GM23338 (cell line): Measurements from ENCODE around the gene ATXN7L3. TPM values are rescaled to one million over a fixed set of nuclear protein-coding genes. Genes with fewer than 3 reads are reported as not detected.

Experiments used
- ATAC-seq: fragments of 200-7000 bp; cut with Tn5 transposase; 3 replicates; pipeline ENCODE4 v1.9.1; 2020
- DNase-seq: peaks from one replicate; pipeline ENCODE4 v3.0.0-alpha.2; 2015; ENCODE audit warnings: low spot score
- H2AFZ ChIP-seq: fragments of 200-600 bp; sonication (generic); 2 replicates; pipeline ENCODE4 v1.8.0; 2016; ENCODE audit warnings: antibody characterized with exemption, mild to moderate bottlenecking, moderate library complexity
- H3F3A ChIP-seq: fragments of 200-600 bp; sonication (generic); replicated peaks from 2 replicates; pipeline ENCODE4 v1.8.0; 2017; ENCODE audit warnings: antibody characterized with exemption, mixed run types, low read depth
- H3K27ac ChIP-seq: fragments of 200-600 bp; sonication (generic); 2 replicates; pipeline ENCODE4 v1.6.1; 2016; ENCODE audit warnings: low read depth
- H3K27me3 ChIP-seq: fragments of 200-600 bp; sonication (generic); 2 replicates; pipeline ENCODE4 v1.8.0; 2016; ENCODE audit warnings: mild to moderate bottlenecking, mixed run types, moderate library complexity; ENCODE audit not compliant: insufficient read depth
- H3K36me3 ChIP-seq: fragments of 200-600 bp; sonication (generic); 2 replicates; pipeline ENCODE4 v1.8.0; 2016; ENCODE audit warnings: mild to moderate bottlenecking; ENCODE audit not compliant: insufficient read depth
- H3K4me1 ChIP-seq: fragments of 200-600 bp; sonication (generic); 2 replicates; pipeline ENCODE4 v1.8.0; 2016; ENCODE audit warnings: mild to moderate bottlenecking, moderate library complexity; ENCODE audit not compliant: insufficient read depth
- H3K4me2 ChIP-seq: fragments of 200-600 bp; sonication (generic); 2 replicates; pipeline ENCODE4 v1.7.1; 2017; ENCODE audit warnings: mixed run types
- H3K4me3 ChIP-seq: fragments of 200-600 bp; sonication (generic); 2 replicates; pipeline ENCODE4 v1.6.1; 2016; ENCODE audit warnings: mixed run types
- H3K79me2 ChIP-seq: fragments of 200-600 bp; sonication (generic); replicated peaks from 2 replicates; pipeline ENCODE4 v1.8.0; 2017; ENCODE audit warnings: mild to moderate bottlenecking; ENCODE audit not compliant: insufficient read depth
- H3K9me2 ChIP-seq: fragments of 200-600 bp; sonication (generic); 2 replicates; pipeline ENCODE4 v1.8.0; 2017; ENCODE audit not compliant: insufficient read depth
- H4K20me1 ChIP-seq: fragments of 200-600 bp; sonication (generic); replicated peaks from 2 replicates; pipeline ENCODE4 v1.8.0; 2017; ENCODE audit warnings: mild to moderate bottlenecking; ENCODE audit not compliant: insufficient read depth
- H3K27ac Mint-ChIP-seq: 2 replicates; pipeline ENCODE4 v1.8.0; 2020; ENCODE audit warnings: inconsistent platforms, mild to moderate bottlenecking, moderate library complexity, mixed read lengths
- H3K27me3 Mint-ChIP-seq: 3 replicates; pipeline ENCODE4 v1.8.0; 2022; ENCODE audit warnings: low read depth, mild to moderate bottlenecking, moderate library complexity, mixed read lengths, inconsistent platforms; ENCODE audit not compliant: insufficient read depth, poor library complexity
- H3K36me3 Mint-ChIP-seq: 3 replicates; pipeline ENCODE4 v1.8.0; 2021; ENCODE audit warnings: low read depth, mild to moderate bottlenecking, inconsistent platforms, moderate library complexity, mixed read lengths
- H3K4me1 Mint-ChIP-seq: 3 replicates; pipeline ENCODE4 v1.8.0; 2020; ENCODE audit warnings: mild to moderate bottlenecking, inconsistent platforms, mixed read lengths
- H3K4me3 Mint-ChIP-seq: 3 replicates; pipeline ENCODE4 v1.8.0; 2021; ENCODE audit warnings: moderate library complexity, mild to moderate bottlenecking, inconsistent platforms, mixed read lengths
- H3K9me3 Mint-ChIP-seq: 3 replicates; pipeline ENCODE4 v1.8.0; 2020; ENCODE audit warnings: moderate library complexity, mild to moderate bottlenecking, inconsistent platforms, mixed read lengths
- CREB1 ChIP-seq: fragments of 250-450 bp; sonication (Bioruptor Pico); IDR thresholded peaks from 2 replicates; pipeline ENCODE4 v1.5.0; 2020; ENCODE audit warnings: low read depth, mild to moderate bottlenecking, moderate library complexity
- EZH2 ChIP-seq: fragments of 200-600 bp; sonication (generic); IDR thresholded peaks from one replicate; pipeline ENCODE4 v1.8.0; 2017; ENCODE audit warnings: antibody characterized with exemption, mild to moderate bottlenecking, low read depth; ENCODE audit not compliant: unreplicated experiment
- EZH2phosphoT487 ChIP-seq: fragments of 200-600 bp; sonication (generic); IDR thresholded peaks from one replicate; pipeline ENCODE4 v1.8.1; 2018; ENCODE audit warnings: antibody characterized with exemption; ENCODE audit not compliant: unreplicated experiment
- JUNB ChIP-seq: IDR thresholded peaks from one replicate; pipeline ENCODE4 v1.6.1; 2016; ENCODE audit warnings: antibody characterized with exemption; ENCODE audit not compliant: unreplicated experiment
- NANOG ChIP-seq: IDR thresholded peaks from 2 replicates; pipeline ENCODE4 v1.6.1; 2016; ENCODE audit warnings: antibody characterized with exemption, borderline replicate concordance
- ZNF114 ChIP-seq: fragments of 250-450 bp; sonication (Bioruptor Pico); IDR thresholded peaks from 2 replicates; pipeline ENCODE4 v1.5.0; 2020; ENCODE audit warnings: mild to moderate bottlenecking, moderate library complexity
- ZNF331 ChIP-seq: fragments of 250-450 bp; sonication (Bioruptor Pico); IDR thresholded peaks from 2 replicates; pipeline ENCODE4 v1.5.0; 2020; ENCODE audit warnings: low read depth, mild to moderate bottlenecking, moderate library complexity
- polyA plus RNA-seq: library from polyadenylated mRNA; unstranded; fragments of >200 nt; fragmentation: Nextera tagmentation; extraction: Ambion mirVana; gene quantifications from 2 replicates; pipeline ENCODE4 v1.2.1, GENCODE V29; 2016
- total RNA-seq: library from RNA; depleted of rRNA; stranded (reverse); fragments of >200 nt; shearing (Covaris generic); gene quantifications from 2 replicates; pipeline ENCODE4 v1.2.3, GENCODE V29; 2014
- TF ChIP-seq, protein P1 (sequence below): fragments of 250-450 bp; sonication (Bioruptor Pico); IDR thresholded peaks from 2 replicates; pipeline ENCODE4 v1.5.0; 2020; ENCODE audit warnings: mild to moderate bottlenecking, moderate library complexity
- TF ChIP-seq, protein P2 (sequence below), 2 experiments: fragments of 200-600 bp in 1 of 2; sonication (generic) in 1 of 2; conservative IDR thresholded peaks; 2 replicates each; pipeline versions ENCODE4 v1.5.1 to v1.6.1; 2016 to 2017; ENCODE audit warnings: antibody characterized with exemption in 2 of 2, low read depth in 2 of 2, mild to moderate bottlenecking in 2 of 2, moderate library complexity in 1 of 2

Gene ATXN7L3
- total and polyA plus RNA-seq, 2 experiments from 2014 or later: 20.6 to 95.0 TPM

DNA sequence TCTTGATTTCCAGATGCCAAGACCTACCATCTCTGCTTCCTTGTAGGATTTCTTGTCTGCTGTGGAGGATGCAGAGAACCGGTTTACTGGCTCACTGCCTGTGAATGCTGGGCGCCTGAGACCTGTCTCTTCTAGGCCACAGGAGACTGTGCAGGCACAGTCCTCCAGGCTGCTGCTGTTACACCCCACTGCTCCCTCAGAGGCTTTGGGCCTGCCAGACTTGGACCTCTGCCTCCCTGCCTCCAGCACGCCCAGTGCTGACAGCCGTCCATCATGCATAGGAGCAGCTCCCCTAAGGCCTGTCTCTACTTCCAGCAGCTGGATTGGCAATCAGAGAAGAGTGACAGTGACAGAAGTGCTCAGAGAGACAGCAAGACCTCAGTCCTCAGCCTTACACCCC is 51.9 kb downstream of the ATXN7L3 start:
- Mint-ChIP-seq H3K4me3 (no peak overlapping the region), H3K4me1 (no peaks in the 10 kb centered on the region; the same call in 2 of the 3 replicates), H3K36me3 (peaks cover 62% of the 10 kb centered on the region), H3K27ac (no peak overlapping the region), H3K27me3 (peaks cover 2% of the 10 kb centered on the region), H3K9me3 (no peaks in the 10 kb centered on the region)
- ATAC-seq: no peak
- no peak for DNase-seq
- H3K4me3 ChIP-seq: no peak overlapping the region
- H2AFZ ChIP-seq: no peak overlapping the region
- H3K79me2 ChIP-seq: peaks cover 52% of the 10 kb centered on the region
- no peaks in the 10 kb centered on the region for H3K27me3 ChIP-seq
- H3K9me2 ChIP-seq: no peaks in the 10 kb centered on the region
- H4K20me1 ChIP-seq: peaks cover 14% of the 10 kb centered on the region
- TF ChIP-seq NANOG: no peak
- TF ChIP-seq CREB1: no peak
- no peak for TF ChIP-seq ZNF331
- TF ChIP-seq EZH2: no peak
- TF ChIP-seq ZNF114 (CRISPR knock-in tag): no peak
- no peak for TF ChIP-seq EZH2phosphoT487
- TF ChIP-seq, protein P1, sequence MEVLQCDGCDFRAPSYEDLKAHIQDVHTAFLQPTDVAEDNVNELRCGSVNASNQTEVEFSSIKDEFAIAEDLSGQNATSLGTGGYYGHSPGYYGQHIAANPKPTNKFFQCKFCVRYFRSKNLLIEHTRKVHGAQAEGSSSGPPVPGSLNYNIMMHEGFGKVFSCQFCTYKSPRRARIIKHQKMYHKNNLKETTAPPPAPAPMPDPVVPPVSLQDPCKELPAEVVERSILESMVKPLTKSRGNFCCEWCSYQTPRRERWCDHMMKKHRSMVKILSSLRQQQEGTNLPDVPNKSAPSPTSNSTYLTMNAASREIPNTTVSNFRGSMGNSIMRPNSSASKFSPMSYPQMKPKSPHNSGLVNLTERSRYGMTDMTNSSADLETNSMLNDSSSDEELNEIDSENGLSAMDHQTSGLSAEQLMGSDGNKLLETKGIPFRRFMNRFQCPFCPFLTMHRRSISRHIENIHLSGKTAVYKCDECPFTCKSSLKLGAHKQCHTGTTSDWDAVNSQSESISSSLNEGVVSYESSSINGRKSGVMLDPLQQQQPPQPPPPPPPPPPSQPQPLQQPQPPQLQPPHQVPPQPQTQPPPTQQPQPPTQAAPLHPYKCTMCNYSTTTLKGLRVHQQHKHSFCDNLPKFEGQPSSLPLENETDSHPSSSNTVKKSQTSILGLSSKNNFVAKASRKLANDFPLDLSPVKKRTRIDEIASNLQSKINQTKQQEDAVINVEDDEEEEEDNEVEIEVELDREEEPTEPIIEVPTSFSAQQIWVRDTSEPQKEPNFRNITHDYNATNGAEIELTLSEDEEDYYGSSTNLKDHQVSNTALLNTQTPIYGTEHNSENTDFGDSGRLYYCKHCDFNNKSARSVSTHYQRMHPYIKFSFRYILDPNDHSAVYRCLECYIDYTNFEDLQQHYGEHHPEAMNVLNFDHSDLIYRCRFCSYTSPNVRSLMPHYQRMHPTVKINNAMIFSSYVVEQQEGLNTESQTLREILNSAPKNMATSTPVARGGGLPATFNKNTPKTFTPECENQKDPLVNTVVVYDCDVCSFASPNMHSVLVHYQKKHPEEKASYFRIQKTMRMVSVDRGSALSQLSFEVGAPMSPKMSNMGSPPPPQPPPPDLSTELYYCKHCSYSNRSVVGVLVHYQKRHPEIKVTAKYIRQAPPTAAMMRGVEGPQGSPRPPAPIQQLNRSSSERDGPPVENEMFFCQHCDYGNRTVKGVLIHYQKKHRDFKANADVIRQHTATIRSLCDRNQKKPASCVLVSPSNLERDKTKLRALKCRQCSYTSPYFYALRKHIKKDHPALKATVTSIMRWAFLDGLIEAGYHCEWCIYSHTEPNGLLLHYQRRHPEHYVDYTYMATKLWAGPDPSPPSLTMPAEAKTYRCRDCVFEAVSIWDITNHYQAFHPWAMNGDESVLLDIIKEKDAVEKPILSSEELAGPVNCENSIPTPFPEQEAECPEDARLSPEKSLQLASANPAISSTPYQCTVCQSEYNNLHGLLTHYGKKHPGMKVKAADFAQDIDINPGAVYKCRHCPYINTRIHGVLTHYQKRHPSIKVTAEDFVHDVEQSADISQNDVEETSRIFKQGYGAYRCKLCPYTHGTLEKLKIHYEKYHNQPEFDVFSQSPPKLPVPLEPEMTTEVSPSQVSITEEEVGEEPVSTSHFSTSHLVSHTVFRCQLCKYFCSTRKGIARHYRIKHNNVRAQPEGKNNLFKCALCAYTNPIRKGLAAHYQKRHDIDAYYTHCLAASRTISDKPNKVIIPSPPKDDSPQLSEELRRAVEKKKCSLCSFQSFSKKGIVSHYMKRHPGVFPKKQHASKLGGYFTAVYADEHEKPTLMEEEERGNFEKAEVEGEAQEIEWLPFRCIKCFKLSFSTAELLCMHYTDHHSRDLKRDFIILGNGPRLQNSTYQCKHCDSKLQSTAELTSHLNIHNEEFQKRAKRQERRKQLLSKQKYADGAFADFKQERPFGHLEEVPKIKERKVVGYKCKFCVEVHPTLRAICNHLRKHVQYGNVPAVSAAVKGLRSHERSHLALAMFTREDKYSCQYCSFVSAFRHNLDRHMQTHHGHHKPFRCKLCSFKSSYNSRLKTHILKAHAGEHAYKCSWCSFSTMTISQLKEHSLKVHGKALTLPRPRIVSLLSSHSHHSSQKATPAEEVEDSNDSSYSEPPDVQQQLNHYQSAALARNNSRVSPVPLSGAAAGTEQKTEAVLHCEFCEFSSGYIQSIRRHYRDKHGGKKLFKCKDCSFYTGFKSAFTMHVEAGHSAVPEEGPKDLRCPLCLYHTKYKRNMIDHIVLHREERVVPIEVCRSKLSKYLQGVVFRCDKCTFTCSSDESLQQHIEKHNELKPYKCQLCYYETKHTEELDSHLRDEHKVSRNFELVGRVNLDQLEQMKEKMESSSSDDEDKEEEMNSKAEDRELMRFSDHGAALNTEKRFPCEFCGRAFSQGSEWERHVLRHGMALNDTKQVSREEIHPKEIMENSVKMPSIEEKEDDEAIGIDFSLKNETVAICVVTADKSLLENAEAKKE (CRISPR knock-in tag): no peak
- TF ChIP-seq, protein P2, sequence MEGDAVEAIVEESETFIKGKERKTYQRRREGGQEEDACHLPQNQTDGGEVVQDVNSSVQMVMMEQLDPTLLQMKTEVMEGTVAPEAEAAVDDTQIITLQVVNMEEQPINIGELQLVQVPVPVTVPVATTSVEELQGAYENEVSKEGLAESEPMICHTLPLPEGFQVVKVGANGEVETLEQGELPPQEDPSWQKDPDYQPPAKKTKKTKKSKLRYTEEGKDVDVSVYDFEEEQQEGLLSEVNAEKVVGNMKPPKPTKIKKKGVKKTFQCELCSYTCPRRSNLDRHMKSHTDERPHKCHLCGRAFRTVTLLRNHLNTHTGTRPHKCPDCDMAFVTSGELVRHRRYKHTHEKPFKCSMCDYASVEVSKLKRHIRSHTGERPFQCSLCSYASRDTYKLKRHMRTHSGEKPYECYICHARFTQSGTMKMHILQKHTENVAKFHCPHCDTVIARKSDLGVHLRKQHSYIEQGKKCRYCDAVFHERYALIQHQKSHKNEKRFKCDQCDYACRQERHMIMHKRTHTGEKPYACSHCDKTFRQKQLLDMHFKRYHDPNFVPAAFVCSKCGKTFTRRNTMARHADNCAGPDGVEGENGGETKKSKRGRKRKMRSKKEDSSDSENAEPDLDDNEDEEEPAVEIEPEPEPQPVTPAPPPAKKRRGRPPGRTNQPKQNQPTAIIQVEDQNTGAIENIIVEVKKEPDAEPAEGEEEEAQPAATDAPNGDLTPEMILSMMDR (conservative IDR thresholded peaks at IDR 0.05; ENCODE audit: low read depth in 2 of 2): no peak
- TF ChIP-seq JUNB: no peak
- H3K27ac ChIP-seq: no peak overlapping the region
- no peaks in the 10 kb centered on the region for H3K4me1 ChIP-seq
- H3K4me2 ChIP-seq: no peak overlapping the region
- H3K36me3 ChIP-seq: peaks cover 27% of the 10 kb centered on the region; the same call in 1 of the 2 replicates
- 0 out of 2 replicates have a peak, but pooled peaks cover 3% of the 10 kb centered on the region for H3F3A ChIP-seq
